Tibial artery (tissue), 4 donors: ENCODE measurements around the gene TBC1D7.

ENCODE experiments used
- DNase-seq, 2 donors: peaks; one replicate each; pipeline ENCODE4 v3.0.0-alpha.2; 2019
- H3K27ac ChIP-seq, 2 donors: fragments of 200-600 bp; sonication (generic) in 1 of 2; 1 replicate in 1 of 2; 2 replicates in 1 of 2; pipeline ENCODE4 v1.5.1; 2018 to 2019; ENCODE audit warnings: mild to moderate bottlenecking in 1 of 2
- H3K27me3 ChIP-seq, 2 donors: fragments of 200-600 bp; sonication (generic) in 1 of 2; one replicate each; pipeline versions ENCODE4 v1.5.1 to v1.6.0; 2016 to 2019
- H3K36me3 ChIP-seq, 3 donors: fragments of 200-600 bp; sonication (generic) in 2 of 3; one replicate each; pipeline ENCODE4 v1.5.1; 2016 to 2019; ENCODE audit warnings: mild to moderate bottlenecking in 2 of 3
- H3K4me1 ChIP-seq, 4 donors: fragments of 200-600 bp; sonication (generic) in 2 of 4; 1 replicate in 3 of 4; 2 replicates in 1 of 4; pipeline ENCODE4 v1.5.1; 2016 to 2019
- H3K4me3 ChIP-seq, 2 donors: fragments of 200-600 bp; sonication (generic) in 1 of 2; 1 replicate in 1 of 2; 2 replicates in 1 of 2; pipeline ENCODE4 v1.5.1; 2018 to 2019; ENCODE audit warnings: mild to moderate bottlenecking in 2 of 2
- H3K9me3 ChIP-seq, 3 donors: fragments of 200-600 bp; sonication (generic) in 1 of 3; one replicate each; pipeline ENCODE4 v1.5.1; 2016 to 2019
- intact Hi-C: fragments of 100-400 bp; cut with DNase I; formaldehyde crosslinking; loops from one replicate; pipeline ENCODE4 v1.15.0; 2023; ENCODE audit warnings: low total_unique reads
- TF ChIP-seq, protein P1 (sequence below), 2 experiments: fragments of 200-600 bp in 1 of 2; fragments of 450-650 bp in 1 of 2; IDR thresholded peaks; one replicate each; pipeline ENCODE4 v1.5.1; 2017 to 2019; ENCODE audit warnings: antibody characterized with exemption in 2 of 2, mild to moderate bottlenecking in 1 of 2, moderate library complexity in 1 of 2

The TBC1D7 gene

GRCh38 chr6:13304580-13305260 lies 23.6 kb downstream of the TBC1D7 start:
- H3K9me3 ChIP-seq, result no peaks in the 10 kb centered on the region
- no peak overlapping the region for H3K4me3 ChIP-seq
- TF ChIP-seq, protein P1, sequence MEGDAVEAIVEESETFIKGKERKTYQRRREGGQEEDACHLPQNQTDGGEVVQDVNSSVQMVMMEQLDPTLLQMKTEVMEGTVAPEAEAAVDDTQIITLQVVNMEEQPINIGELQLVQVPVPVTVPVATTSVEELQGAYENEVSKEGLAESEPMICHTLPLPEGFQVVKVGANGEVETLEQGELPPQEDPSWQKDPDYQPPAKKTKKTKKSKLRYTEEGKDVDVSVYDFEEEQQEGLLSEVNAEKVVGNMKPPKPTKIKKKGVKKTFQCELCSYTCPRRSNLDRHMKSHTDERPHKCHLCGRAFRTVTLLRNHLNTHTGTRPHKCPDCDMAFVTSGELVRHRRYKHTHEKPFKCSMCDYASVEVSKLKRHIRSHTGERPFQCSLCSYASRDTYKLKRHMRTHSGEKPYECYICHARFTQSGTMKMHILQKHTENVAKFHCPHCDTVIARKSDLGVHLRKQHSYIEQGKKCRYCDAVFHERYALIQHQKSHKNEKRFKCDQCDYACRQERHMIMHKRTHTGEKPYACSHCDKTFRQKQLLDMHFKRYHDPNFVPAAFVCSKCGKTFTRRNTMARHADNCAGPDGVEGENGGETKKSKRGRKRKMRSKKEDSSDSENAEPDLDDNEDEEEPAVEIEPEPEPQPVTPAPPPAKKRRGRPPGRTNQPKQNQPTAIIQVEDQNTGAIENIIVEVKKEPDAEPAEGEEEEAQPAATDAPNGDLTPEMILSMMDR (IDR thresholded peaks at IDR 0.05), result no peak
- DNase-seq, result no peak
- intact Hi-C loops, result no loop called here
- H3K4me1 ChIP-seq, result peaks cover 0 to 32% (median 23%) of the 10 kb centered on the region in 4 donors
- H3K27ac ChIP-seq, result peak overlapping the region; percentile 81 to 89
- no peaks in the 10 kb centered on the region for H3K27me3 ChIP-seq
- peaks cover 10 to 52% (median 23%) of the 10 kb centered on the region in 3 donors for H3K36me3 ChIP-seq

DNA sequence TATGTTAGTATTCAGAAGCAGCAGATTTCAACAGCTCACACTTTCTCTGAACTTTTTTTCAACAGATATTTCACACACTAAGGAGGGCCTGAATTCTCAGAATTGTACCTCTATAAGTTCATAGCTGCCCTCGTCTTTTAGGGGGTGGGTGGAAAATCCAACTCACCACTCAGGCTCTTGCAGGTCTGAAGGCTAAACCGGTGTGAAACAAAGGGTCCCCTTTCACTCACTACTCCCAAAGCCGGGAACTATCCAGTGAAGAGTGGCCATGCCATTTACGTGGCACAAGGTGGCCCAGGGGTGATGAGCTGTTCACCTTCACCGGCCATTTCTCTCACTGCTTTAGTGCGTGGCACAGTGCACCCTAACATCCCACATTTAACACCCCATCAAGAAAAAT lies 24.2 kb downstream of the TBC1D7 start:
- Histone ChIP-seq H3K27ac (peak overlapping the region; percentile 81 to 89), H3K4me3 (no peak overlapping the region), H3K9me3 (no peaks in the 10 kb centered on the region), H3K4me1 (peaks cover 0 to 32% (median 23%) of the 10 kb centered on the region in 4 donors), H3K27me3 (no peaks in the 10 kb centered on the region), H3K36me3 (peaks cover 10 to 53% (median 21%) of the 10 kb centered on the region in 3 donors)
- TF ChIP-seq, protein P1 (IDR thresholded peaks at IDR 0.05), result no peak
- intact Hi-C loops, result no loop called here
- no peak for DNase-seq

DNA sequence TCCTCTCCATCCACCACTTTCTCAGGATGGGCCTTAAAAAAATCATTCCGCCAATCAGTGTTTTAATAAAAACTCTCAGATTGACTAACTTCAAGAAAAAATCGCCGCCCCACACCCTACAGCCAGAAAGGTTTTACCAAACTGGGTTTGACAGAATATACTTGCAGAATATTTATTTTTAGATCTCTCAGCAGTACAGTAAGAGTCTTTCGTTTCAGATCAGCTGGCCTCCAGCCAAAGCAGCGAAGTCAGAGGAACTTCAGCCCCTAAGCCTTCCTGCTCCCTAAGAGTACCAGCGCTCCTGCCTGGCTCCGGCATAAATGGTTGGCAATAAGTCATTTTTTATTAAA lies 24.7 kb downstream of the TBC1D7 start:
- H3K4me3 ChIP-seq, result peak overlapping the region; percentile 34
- peak overlapping the region; percentile 81 to 89 for H3K27ac ChIP-seq

GRCh38 chr6:13302751-13303667 lies 25.3 kb downstream of the TBC1D7 start:
- H3K27me3 ChIP-seq, result no peaks in the 10 kb centered on the region
- no peaks in the 10 kb centered on the region for H3K9me3 ChIP-seq
- DNase-seq, result peak; percentile 76 to 86
- peak overlapping the region; percentile 81 to 89 for H3K27ac ChIP-seq
- intact Hi-C loops, result no loop called here
- H3K36me3 ChIP-seq, result peaks cover 12 to 50% (median 16%) of the 10 kb centered on the region in 3 donors
- H3K4me1 ChIP-seq, result peaks cover 0 to 32% (median 23%) of the 10 kb centered on the region in 4 donors
- peak overlapping the region; percentile 34 for H3K4me3 ChIP-seq
- TF ChIP-seq, protein P1 (IDR thresholded peaks at IDR 0.05), result no peak

More for the DNA sequence above, 24.7 kb downstream of the TBC1D7 start:
- TF ChIP-seq, protein P1 (IDR thresholded peaks at IDR 0.05), result no peak
- no peaks in the 10 kb centered on the region for H3K27me3 ChIP-seq
- no peaks in the 10 kb centered on the region for H3K9me3 ChIP-seq
- peak; percentile 85 to 89 for DNase-seq
- intact Hi-C loops, result no loop called here
- H3K4me1 ChIP-seq, result peaks cover 0 to 32% (median 23%) of the 10 kb centered on the region in 4 donors
- H3K36me3 ChIP-seq, result peaks cover 10 to 53% (median 17%) of the 10 kb centered on the region in 3 donors

DNA sequence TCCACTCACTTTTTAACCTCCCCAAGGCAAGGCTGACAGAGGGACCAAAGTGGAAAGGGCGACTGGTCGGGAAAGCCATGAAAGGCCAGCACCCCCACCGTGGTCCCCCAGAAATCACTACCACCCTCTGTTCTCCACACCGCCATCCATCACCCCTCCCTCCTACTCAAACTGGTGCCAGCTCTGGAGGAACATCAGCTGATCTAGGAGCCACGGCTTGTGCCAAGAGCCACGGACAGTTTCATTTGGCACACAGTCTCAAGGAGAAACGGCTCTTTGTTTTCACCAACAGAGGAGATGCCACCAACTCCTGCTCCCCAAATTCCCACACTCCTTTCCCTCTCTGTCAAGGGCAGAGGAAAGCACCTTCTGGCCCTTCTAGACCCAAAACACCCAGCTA lies 26.0 kb downstream of the TBC1D7 start:
- Histone ChIP-seq H3K4me3 (peak overlapping the region in 1 of 2 donors; percentile 34), H3K9me3 (no peaks in the 10 kb centered on the region), H3K4me1 (peaks cover 0 to 32% (median 23%) of the 10 kb centered on the region in 4 donors), H3K27me3 (no peaks in the 10 kb centered on the region), H3K36me3 (peaks cover 13 to 46% (median 14%) of the 10 kb centered on the region in 3 donors), H3K27ac (peak overlapping the region; percentile 81 to 89)
- intact Hi-C loops, result no loop called here
- DNase-seq, result no peak
- TF ChIP-seq, protein P1 (IDR thresholded peaks at IDR 0.05), result no peak
